Hepatocyte (in vitro differentiated cells): ENCODE results near the gene DNASE2.

Experiments used
- CTCF ChIP-seq: fragments of 200-600 bp; sonication (generic); IDR thresholded peaks from 2 replicates; pipeline ENCODE4 v1.5.1; 2016; ENCODE audit warnings: antibody characterized with exemption, mild to moderate bottlenecking; ENCODE audit not compliant: poor library complexity
- EZH2 ChIP-seq: fragments of 200-600 bp; sonication (generic); IDR thresholded peaks from 2 replicates; pipeline ENCODE4 v1.6.1; 2016; ENCODE audit warnings: antibody characterized with exemption, mild to moderate bottlenecking, borderline replicate concordance

- TF ChIP-seq CTCF, result no peak
- no peak for TF ChIP-seq EZH2
Observed at GRCh38 chr19:12886651-12886968, 5.4 kb upstream of the DNASE2 start.
